Muscle of leg (tissue), 11 donors: ENCODE data around the gene LZIC. TPM values are rescaled to one million over a fixed set of nuclear protein-coding genes. Genes with fewer than 3 reads are reported as not detected.

ENCODE experiments used
- DNase-seq: peaks from one replicate; pipeline ENCODE4 v3.0.0; 2013
- H3K27ac ChIP-seq: one replicate; pipeline ENCODE4 v1.5.1; 2013; ENCODE audit warnings: mild to moderate bottlenecking, low read length, control low read depth
- H3K27me3 ChIP-seq: one replicate; pipeline ENCODE4 v1.6.1; 2013; ENCODE audit warnings: low read length; ENCODE audit not compliant: control insufficient read depth, insufficient read depth
- H3K36me3 ChIP-seq: one replicate; pipeline ENCODE4 v1.6.1; 2013; ENCODE audit warnings: low read length; ENCODE audit not compliant: control insufficient read depth, insufficient read depth
- H3K4me1 ChIP-seq: one replicate; pipeline ENCODE4 v1.6.1; 2013; ENCODE audit warnings: low read length; ENCODE audit not compliant: control insufficient read depth, insufficient read depth
- H3K4me3 ChIP-seq: one replicate; pipeline ENCODE4 v1.5.1; 2013; ENCODE audit warnings: low read length, control low read depth
- H3K9me3 ChIP-seq: replicated peaks from 2 replicates; pipeline ENCODE4 v1.6.1; 2013; ENCODE audit warnings: low read depth, low read length; ENCODE audit not compliant: control insufficient read depth
- WGBS: methylation state at CpG from one replicate; pipeline ENCODE4 v1.1.5; 2013; ENCODE audit warnings: missing lambda C conversion rate; ENCODE audit not compliant: insufficient coverage; 5-methylcytosine and 5-hydroxymethylcytosine counted together
- polyA plus RNA-seq, 8 donors: library from polyadenylated mRNA; unstranded; fragments of 120-200 nt; gene quantifications; one replicate each; pipeline versions ENCODE4 v1.2.1 to v1.2.3, GENCODE V29; 2013; ENCODE audit warnings: inconsistent platforms in 1 of 8, low replicate concordance in 1 of 8; ENCODE audit not compliant: insufficient read length in 8 of 8, insufficient read depth in 1 of 8
- total RNA-seq: library from RNA; stranded (reverse); fragments of 120-200 nt; gene quantifications from one replicate; pipeline ENCODE4 v1.2.4, GENCODE V29; 2013

The LZIC gene
- total and polyA plus RNA-seq, 9 donors, result 39.1 to 54.2 (median 51.4) TPM

GRCh38 chr1:9888886-9889285, 54.3 kb downstream of the LZIC start:
- peaks cover 26% of the 10 kb centered on the region for H3K36me3 ChIP-seq
- 75% methylated on average over 5 of the region's 9 CpGs for WGBS
- no peak for DNase-seq
- peaks cover 59% of the 10 kb centered on the region for H3K4me1 ChIP-seq
- H3K27ac ChIP-seq, result no peak overlapping the region
- H3K27me3 ChIP-seq, result no peaks in the 10 kb centered on the region
- H3K4me3 ChIP-seq, result no peak overlapping the region
- H3K9me3 ChIP-seq, result no peaks in the 10 kb centered on the region

GRCh38 chr1:9887070-9887469, 56.1 kb downstream of the LZIC start:
- H3K27me3 ChIP-seq, result no peaks in the 10 kb centered on the region
- DNase-seq, result no peak
- 86% methylated on average over 3 of the region's 4 CpGs for WGBS

GRCh38 chr1:9886092-9886742, 57.0 kb downstream of the LZIC start:
- Histone ChIP-seq H3K27ac (peak overlapping the region; percentile 37), H3K36me3 (peaks cover 32% of the 10 kb centered on the region), H3K27me3 (no peaks in the 10 kb centered on the region), H3K9me3 (no peaks in the 10 kb centered on the region), H3K4me3 (no peak overlapping the region), H3K4me1 (peaks cover 75% of the 10 kb centered on the region)
- no peak for DNase-seq
- WGBS, result 80% methylated on average over 13 of the region's 17 CpGs

More at GRCh38 chr1:9887070-9887469, 56.1 kb downstream of the LZIC start:
- Histone ChIP-seq H3K9me3 (no peaks in the 10 kb centered on the region), H3K4me3 (no peak overlapping the region), H3K4me1 (peaks cover 76% of the 10 kb centered on the region), H3K27ac (no peak overlapping the region), H3K36me3 (peaks cover 29% of the 10 kb centered on the region)

- WGBS, result 69% methylated on average over 8 of the region's 8 CpGs
- H3K27ac ChIP-seq, result peak overlapping the region; percentile 59
- no peaks in the 10 kb centered on the region for H3K27me3 ChIP-seq
- H3K36me3 ChIP-seq, result peaks cover 28% of the 10 kb centered on the region
- H3K9me3 ChIP-seq, result no peaks in the 10 kb centered on the region
- DNase-seq, result no peak
- H3K4me1 ChIP-seq, result peaks cover 61% of the 10 kb centered on the region
- no peak overlapping the region for H3K4me3 ChIP-seq
Observed at GRCh38 chr1:9884805-9885204, 58.4 kb downstream of the LZIC start.

GRCh38 chr1:9883585-9884449, 59.4 kb downstream of the LZIC start:
- no peaks in the 10 kb centered on the region for H3K9me3 ChIP-seq
- peak; percentile 44 for DNase-seq
- H3K27me3 ChIP-seq, result no peaks in the 10 kb centered on the region
- peak overlapping the region; percentile 65 for H3K27ac ChIP-seq
- WGBS, result 78% methylated on average over 10 of the region's 11 CpGs
- H3K36me3 ChIP-seq, result peaks cover 21% of the 10 kb centered on the region
- no peak overlapping the region for H3K4me3 ChIP-seq
- peaks cover 52% of the 10 kb centered on the region for H3K4me1 ChIP-seq

- Histone ChIP-seq H3K4me3 (no peak overlapping the region), H3K36me3 (peaks cover 21% of the 10 kb centered on the region), H3K27ac (peak overlapping the region; percentile 65), H3K4me1 (peaks cover 54% of the 10 kb centered on the region), H3K9me3 (no peaks in the 10 kb centered on the region), H3K27me3 (no peaks in the 10 kb centered on the region)
- 85% methylated on average over 12 of the region's 12 CpGs for WGBS
- no peak for DNase-seq
Observed at GRCh38 chr1:9882945-9883303, 60.3 kb downstream of the LZIC start.

- no peaks in the 10 kb centered on the region for H3K27me3 ChIP-seq
- 83% methylated on average over 11 of the region's 12 CpGs for WGBS
- no peak overlapping the region for H3K4me3 ChIP-seq
- H3K27ac ChIP-seq, result peak overlapping the region; percentile 65
- no peaks in the 10 kb centered on the region for H3K9me3 ChIP-seq
- H3K36me3 ChIP-seq, result peaks cover 21% of the 10 kb centered on the region
- peak; percentile 44 for DNase-seq
- H3K4me1 ChIP-seq, result peaks cover 58% of the 10 kb centered on the region
Observed at GRCh38 chr1:9882296-9882944, 60.8 kb downstream of the LZIC start.

- Histone ChIP-seq H3K9me3 (no peaks in the 10 kb centered on the region), H3K4me1 (peaks cover 62% of the 10 kb centered on the region)
Observed at GRCh38 chr1:9881838-9882249, 61.3 kb downstream of the LZIC start.

More at GRCh38 chr1:9881838-9882249, 61.3 kb downstream of the LZIC start:
- H3K27me3 ChIP-seq, result no peaks in the 10 kb centered on the region
- H3K4me3 ChIP-seq, result no peak overlapping the region
- WGBS, result 90% methylated on average over 2 of the region's 2 CpGs
- DNase-seq, result no peak
- peaks cover 17% of the 10 kb centered on the region for H3K36me3 ChIP-seq
- H3K27ac ChIP-seq, result peak overlapping the region; percentile 65
